IPS-18c (cell line): ENCODE data around the gene DHX32.
"Not testable (repeated sequence)": the region's sequence is repeated elsewhere in the genome, so short reads cannot be mapped to it uniquely, and the experiment has no call there.

Experiments used
- H3K4me3 ChIP-seq: 2 replicates; pipeline ENCODE4 v1.7.0; 2013; ENCODE audit warnings: low read depth, mild to moderate bottlenecking, low read length, moderate library complexity; ENCODE audit not compliant: insufficient read depth
- H3K9me3 ChIP-seq: one replicate; pipeline ENCODE4 v1.6.1; 2013; ENCODE audit warnings: mild to moderate bottlenecking, low read length, moderate library complexity; ENCODE audit not compliant: control insufficient read depth, insufficient read depth

The DHX32 gene

GRCh38 chr10:125903135-125903640 lies 22.1 kb upstream of the DHX32 start:
- H3K9me3 ChIP-seq, H3K4me3 ChIP-seq: not testable (repeated sequence)

- not testable (repeated sequence) for H3K9me3 ChIP-seq, H3K4me3 ChIP-seq
Measured at GRCh38 chr10:125900963-125901362, 19.9 kb upstream of the DHX32 start.

GRCh38 chr10:125897317-125897716 lies 16.2 kb upstream of the DHX32 start:
- not testable (repeated sequence) for H3K4me3 ChIP-seq, H3K9me3 ChIP-seq

GRCh38 chr10:125896088-125896934 lies 15.2 kb upstream of the DHX32 start, which contains the start of gene FANK1:
TSS of gene FANK1 (plus strand) at chr10:125896564. CDS start at chr10:125896643, 79 bp downstream.
- H3K4me3 ChIP-seq, result peak within 1 kb of the TSS; percentile 72
- not testable (repeated sequence) for H3K9me3 ChIP-seq

- peak overlapping the region; percentile 72 for H3K4me3 ChIP-seq
- not testable (repeated sequence) for H3K9me3 ChIP-seq
Measured at GRCh38 chr10:125895130-125896087, 14.3 kb upstream of the DHX32 start.

GRCh38 chr10:125894176-125894575 lies 13.1 kb upstream of the DHX32 start:
- H3K9me3 ChIP-seq, H3K4me3 ChIP-seq: not testable (repeated sequence)

- not testable (repeated sequence) for H3K4me3 ChIP-seq, H3K9me3 ChIP-seq
Measured at GRCh38 chr10:125892402-125892801, 11.3 kb upstream of the DHX32 start.

- H3K9me3 ChIP-seq, H3K4me3 ChIP-seq: not testable (repeated sequence)
Measured at GRCh38 chr10:125889441-125889840, 8.3 kb upstream of the DHX32 start.

GRCh38 chr10:125886914-125887512 lies 5.9 kb upstream of the DHX32 start:
- H3K4me3 ChIP-seq, result no peak overlapping the region
- H3K9me3 ChIP-seq, result no peaks in the 10 kb centered on the region

- H3K9me3 ChIP-seq, result no peaks in the 10 kb centered on the region
- no peak overlapping the region for H3K4me3 ChIP-seq
Measured at GRCh38 chr10:125883211-125883610, 2.1 kb upstream of the DHX32 start.

GRCh38 chr10:125882596-125882995 lies 1.5 kb upstream of the DHX32 start:
- Histone ChIP-seq H3K9me3 (no peaks in the 10 kb centered on the region), H3K4me3 (no peak overlapping the region; the same call in 1 of the 2 replicates)

GRCh38 chr10:125880719-125881118 lies 373 bp downstream of the DHX32 start:
- Histone ChIP-seq H3K4me3 (peak overlapping the region; percentile 2; the same call in 1 of the 2 replicates), H3K9me3 (peaks cover 3% of the 10 kb centered on the region)

- H3K9me3 ChIP-seq, result peaks cover 3% of the 10 kb centered on the region
- H3K4me3 ChIP-seq, result no peak overlapping the region
Measured at GRCh38 chr10:125878957-125879835, 1.9 kb downstream of the DHX32 start.

- Histone ChIP-seq H3K4me3 (no peak overlapping the region), H3K9me3 (peaks cover 3% of the 10 kb centered on the region)
Measured at GRCh38 chr10:125871338-125871737, 9.8 kb downstream of the DHX32 start.

GRCh38 chr10:125868372-125868975 lies 12.6 kb downstream of the DHX32 start:
- no peak overlapping the region for H3K4me3 ChIP-seq
- no peaks in the 10 kb centered on the region for H3K9me3 ChIP-seq

- Histone ChIP-seq H3K4me3 (no peak overlapping the region), H3K9me3 (no peaks in the 10 kb centered on the region)
Measured at GRCh38 chr10:125866421-125867029, 14.6 kb downstream of the DHX32 start.
